Measurements from ENCODE around the gene SLC15A5.

DNA sequence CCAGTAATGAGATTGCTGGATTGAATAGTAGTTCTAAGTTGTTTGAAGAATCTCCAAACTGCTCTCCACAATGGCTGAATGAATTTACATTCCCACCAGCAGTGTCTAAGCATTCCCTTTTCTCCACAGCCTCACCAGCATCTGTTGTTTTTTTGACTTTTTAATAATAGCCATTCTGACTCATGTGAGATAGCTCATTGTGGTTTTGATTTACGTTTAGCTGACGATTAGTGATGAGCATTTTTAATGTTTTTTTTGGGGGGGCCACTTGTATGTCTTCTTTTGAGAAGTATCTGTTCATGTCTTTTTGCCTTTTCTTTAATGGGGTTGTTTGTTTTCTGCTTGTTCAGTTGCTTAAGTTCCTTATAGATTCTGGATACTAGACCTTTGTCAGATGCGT lies 8.1 kb upstream of the SLC15A5 start:
- TF ChIP-seq POLR2A (IDR thresholded peaks at IDR 0.05) (no peak), CTCF (IDR thresholded peaks at IDR 0.05 in 4 of 5, conservative IDR thresholded peaks at IDR 0.05 in 1 of 5) (no peak)

All from gastrocnemius medialis (tissue), 4 donors.